ENCODE results near the gene SGMS1.

GRCh38 chr10:50605951-50606270, 17.8 kb downstream of the SGMS1 start:
- TF ChIP-seq CTCF (IDR thresholded peaks at IDR 0.05) = no peak
- TF ChIP-seq POLR2A (IDR thresholded peaks at IDR 0.05) = no peak

All from testis (tissue), 2 donors.